PC-3 (cell line): Measurements from ENCODE around the gene CENPB.

Experiments used
- CTCF ChIP-seq: fragments of 300-600 bp; sonication (generic); conservative IDR thresholded peaks from 2 replicates; pipeline ENCODE4 v1.5.1; 2017; ENCODE audit warnings: antibody characterized with exemption, low read depth, mild to moderate bottlenecking, low read length
- EZH2 ChIP-seq: fragments of 300-600 bp; sonication (generic); IDR thresholded peaks from one replicate; pipeline ENCODE4 v1.6.1; 2017; ENCODE audit warnings: antibody characterized with exemption, mild to moderate bottlenecking, low read length; ENCODE audit not compliant: unreplicated experiment

GRCh38 chr20:3814928-3815495, 28.5 kb upstream of the CENPB start:
- TF ChIP-seq EZH2 (no peak), CTCF (no peak)
